Stomach (tissue), 9 donors: ENCODE measurements around the gene MRGPRE. TPM values are rescaled to one million over a fixed set of nuclear protein-coding genes. Genes with fewer than 3 reads are reported as not detected.

ENCODE experiments used
- DNase-seq, 2 donors: peaks; one replicate each; pipeline versions ENCODE4 v3.0.0 to v3.0.0-alpha.2; 2013 to 2019
- H3K27ac ChIP-seq, 5 donors: fragments of 200-600 bp in 4 of 5; sonication (generic) in 4 of 5; one replicate each; pipeline ENCODE4 v1.5.1; 2013 to 2019; ENCODE audit warnings: mild to moderate bottlenecking in 1 of 5, moderate library complexity in 1 of 5
- H3K27me3 ChIP-seq, 3 donors: fragments of 200-600 bp; sonication (generic); one replicate each; pipeline ENCODE4 v1.5.1; 2017 to 2019; ENCODE audit warnings: mixed run types in 1 of 3
- H3K36me3 ChIP-seq, 4 donors: fragments of 200-600 bp; sonication (generic); 1 replicate in 3 of 4; 2 replicates in 1 of 4; pipeline ENCODE4 v1.5.1; 2016 to 2019
- H3K4me1 ChIP-seq, 4 donors: fragments of 200-600 bp; sonication (generic); one replicate each; pipeline ENCODE4 v1.5.1; 2016 to 2019
- H3K4me3 ChIP-seq, 4 donors: fragments of 200-600 bp; sonication (generic) in 3 of 4; one replicate each; pipeline ENCODE4 v1.5.1; 2016 to 2019; ENCODE audit warnings: mild to moderate bottlenecking in 1 of 4
- H3K9me3 ChIP-seq, 4 donors: fragments of 200-600 bp; sonication (generic); one replicate each; pipeline ENCODE4 v1.5.1; 2016 to 2019
- EP300 ChIP-seq: sonication (generic); formaldehyde crosslinking; IDR thresholded peaks from one replicate; pipeline ENCODE4 v1.6.1; 2017; ENCODE audit warnings: antibody characterized with exemption
- POLR2A ChIP-seq, 4 donors: fragments of 450-650 bp; IDR thresholded peaks; one replicate each; pipeline ENCODE4 v1.6.1; 2016; ENCODE audit warnings: antibody characterized with exemption in 4 of 4, control low read depth in 2 of 4, mild to moderate bottlenecking in 1 of 4, moderate library complexity in 1 of 4
- POLR2AphosphoS5 ChIP-seq, 3 donors: sonication (generic); formaldehyde crosslinking; IDR thresholded peaks; one replicate each; pipeline ENCODE4 v1.6.1; 2016; ENCODE audit warnings: antibody characterized with exemption in 3 of 3
- WGBS, 5 donors: extraction: QIAGEN DNeasy Blood & Tissue Kit in 3 of 5; methylation state at CpG; one replicate each; pipeline versions ENCODE4 v1.1.5 to v1.1.7; 2013 to 2018; 5-methylcytosine and 5-hydroxymethylcytosine counted together
- intact Hi-C: fragments of 100-400 bp; cut with DNase I; formaldehyde crosslinking; loops from one replicate; pipeline ENCODE4 v1.15.1; 2023; ENCODE audit warnings: low total_unique reads
- polyA plus RNA-seq, 3 donors: library from polyadenylated mRNA; stranded (reverse); fragments of 200-250 nt; gene quantifications; one replicate each; pipeline ENCODE4 v1.2.3, GENCODE V29; 2013
- total RNA-seq, 5 donors: library from RNA; depleted of rRNA; stranded (reverse); fragments of >200 nt; gene quantifications; one replicate each; pipeline versions ENCODE4 v1.1.0 to v1.2.3, GENCODE V29; 2014 to 2016
- TF ChIP-seq, protein P1 (sequence below), 7 experiments: fragments of 450-650 bp in 4 of 7; fragments of 200-600 bp in 3 of 7; sonication (generic) in 3 of 7; IDR thresholded peaks; one replicate each; pipeline ENCODE4 v1.5.1; 2016 to 2019; ENCODE audit warnings: antibody characterized with exemption in 7 of 7, control low read depth in 2 of 7, mild to moderate bottlenecking in 1 of 7
- donor health status: healthy with polysubstance abuse.
- donor health status: Bipolar disorder and iron deficiency.
- donor health status: healthy.

Gene MRGPRE
- total and polyA plus RNA-seq, 8 donors, result not detected

- no peaks in the 10 kb centered on the region for H3K36me3 ChIP-seq
- H3K27ac ChIP-seq, result no peak overlapping the region
- H3K9me3 ChIP-seq, result peaks cover 0 to 11% (median 8%) of the 10 kb centered on the region in 4 donors
- WGBS, 5 donors, result 63 to 76% (median 74%) methylated on average over 5 of the region's 5 CpGs
- intact Hi-C loops, result no loop called here
- DNase-seq, result no peak
- no peaks in the 10 kb centered on the region for H3K4me1 ChIP-seq
- H3K4me3 ChIP-seq, result no peak overlapping the region
- no peaks in the 10 kb centered on the region for H3K27me3 ChIP-seq
- TF ChIP-seq POLR2AphosphoS5 (IDR thresholded peaks at IDR 0.05) (no peak), EP300 (no peak), POLR2A (IDR thresholded peaks at IDR 0.05) (no peak)
- TF ChIP-seq, protein P1, sequence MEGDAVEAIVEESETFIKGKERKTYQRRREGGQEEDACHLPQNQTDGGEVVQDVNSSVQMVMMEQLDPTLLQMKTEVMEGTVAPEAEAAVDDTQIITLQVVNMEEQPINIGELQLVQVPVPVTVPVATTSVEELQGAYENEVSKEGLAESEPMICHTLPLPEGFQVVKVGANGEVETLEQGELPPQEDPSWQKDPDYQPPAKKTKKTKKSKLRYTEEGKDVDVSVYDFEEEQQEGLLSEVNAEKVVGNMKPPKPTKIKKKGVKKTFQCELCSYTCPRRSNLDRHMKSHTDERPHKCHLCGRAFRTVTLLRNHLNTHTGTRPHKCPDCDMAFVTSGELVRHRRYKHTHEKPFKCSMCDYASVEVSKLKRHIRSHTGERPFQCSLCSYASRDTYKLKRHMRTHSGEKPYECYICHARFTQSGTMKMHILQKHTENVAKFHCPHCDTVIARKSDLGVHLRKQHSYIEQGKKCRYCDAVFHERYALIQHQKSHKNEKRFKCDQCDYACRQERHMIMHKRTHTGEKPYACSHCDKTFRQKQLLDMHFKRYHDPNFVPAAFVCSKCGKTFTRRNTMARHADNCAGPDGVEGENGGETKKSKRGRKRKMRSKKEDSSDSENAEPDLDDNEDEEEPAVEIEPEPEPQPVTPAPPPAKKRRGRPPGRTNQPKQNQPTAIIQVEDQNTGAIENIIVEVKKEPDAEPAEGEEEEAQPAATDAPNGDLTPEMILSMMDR (IDR thresholded peaks at IDR 0.05), result no peak
Observed at GRCh38 chr11:3180869-3181268, 51.3 kb downstream of the MRGPRE start.

GRCh38 chr11:3178349-3178748 lies 53.9 kb downstream of the MRGPRE start:
- peaks cover 0 to 15% (median 8%) of the 10 kb centered on the region in 4 donors for H3K9me3 ChIP-seq
- H3K4me1 ChIP-seq, result no peaks in the 10 kb centered on the region
- intact Hi-C loops, result no loop called here
- DNase-seq, result no peak
- H3K4me3 ChIP-seq, result no peak overlapping the region
- no peak overlapping the region for H3K27ac ChIP-seq
- WGBS, 5 donors, result 42 to 64% (median 56%) methylated on average over 2 of the region's 2 CpGs
- TF ChIP-seq POLR2AphosphoS5 (IDR thresholded peaks at IDR 0.05), result no peak
- TF ChIP-seq EP300, result no peak
- no peak for TF ChIP-seq POLR2A (IDR thresholded peaks at IDR 0.05)
- TF ChIP-seq, protein P1 (IDR thresholded peaks at IDR 0.05), result no peak
- no peaks in the 10 kb centered on the region for H3K27me3 ChIP-seq
- H3K36me3 ChIP-seq, result no peaks in the 10 kb centered on the region

- H3K36me3 ChIP-seq, result no peaks in the 10 kb centered on the region
- 76 to 88% (median 78%) methylated on average over 2 of the region's 2 CpGs for WGBS, 5 donors
- no peak for DNase-seq
- no peaks in the 10 kb centered on the region for H3K27me3 ChIP-seq
- H3K4me1 ChIP-seq, result no peaks in the 10 kb centered on the region
- H3K27ac ChIP-seq, result no peak overlapping the region
- H3K9me3 ChIP-seq, result peaks cover 0 to 15% (median 8%) of the 10 kb centered on the region in 4 donors
- intact Hi-C loops, result no loop called here
- H3K4me3 ChIP-seq, result no peak overlapping the region
- TF ChIP-seq EP300 (no peak), POLR2A (IDR thresholded peaks at IDR 0.05) (no peak), POLR2AphosphoS5 (IDR thresholded peaks at IDR 0.05) (no peak)
- TF ChIP-seq, protein P1 (IDR thresholded peaks at IDR 0.05), result no peak
Observed at GRCh38 chr11:3177931-3178330, 54.3 kb downstream of the MRGPRE start.

Other genes with a start within 250 kb of the MRGPRE start
- 100 to 1,000 TPM in 4 of 5 donors, 10 to 100 TPM in 1; 80.5 to 438 (median 181) TPM for gene NAP1L4, start 240.1 kb downstream of the MRGPRE start, total RNA-seq
- 10 to 100 TPM; 61.3 to 82.7 (median 77.5) TPM for gene NAP1L4, start 240.1 kb downstream of the MRGPRE start, polyA plus RNA-seq
- gene CARS1, start 175.0 kb downstream of the MRGPRE start, total RNA-seq, result 10 to 100 TPM; 28.6 to 54.2 (median 42.6) TPM
- 10 to 100 TPM; 25.2 to 44.9 (median 35.7) TPM for gene CARS1, start 175.0 kb downstream of the MRGPRE start, polyA plus RNA-seq
- gene OSBPL5, start 67.1 kb downstream of the MRGPRE start, total RNA-seq, result 100 to 1,000 TPM in 1 of 5 donors, 10 to 100 TPM in 4; 24.3 to 127 (median 38.2) TPM
- gene OSBPL5, start 67.1 kb downstream of the MRGPRE start, polyA plus RNA-seq, result 10 to 100 TPM in 1 of 3 donors, 1 to 10 TPM in 2; 8.6 to 16.6 (median 9.2) TPM
- gene MRGPRG, start 13.6 kb downstream of the MRGPRE start, total RNA-seq, result not detected
- not detected for gene MRGPRG, start 13.6 kb downstream of the MRGPRE start, polyA plus RNA-seq
- gene ZNF195, start 146.7 kb upstream of the MRGPRE start, total RNA-seq, result 10 to 100 TPM; 10.4 to 35.2 (median 18.7) TPM
- gene ZNF195, start 146.7 kb upstream of the MRGPRE start, polyA plus RNA-seq, result 10 to 100 TPM; 10.8 to 12.7 (median 12.7) TPM